K562 (cell line): Measurements from ENCODE around the gene NT5C3B. TPM values are rescaled to one million over a fixed set of nuclear protein-coding genes. Genes with fewer than 3 reads are reported as not detected.

Experiments
- BACH1 ChIP-seq: fragments of 200-800 bp; sonication (Bioruptor generic); IDR thresholded peaks from 2 replicates; pipeline ENCODE4 v1.6.1; 2016; ENCODE audit warnings: missing genetic modification characterization, missing compliant biosample characterization
- EP300 ChIP-seq: IDR thresholded peaks from 2 replicates; pipeline ENCODE4 v1.6.1; 2012; ENCODE audit warnings: low read length, improper control_type of control experiment
- GTF3C2 ChIP-seq: IDR thresholded peaks from 3 replicates; pipeline ENCODE4 v1.6.1; 2011; ENCODE audit warnings: borderline replicate concordance, mild to moderate bottlenecking, moderate library complexity; ENCODE audit not compliant: insufficient read length; ENCODE audit errors: extremely low read depth
- HDAC2 ChIP-seq: fragments of 450-650 bp; IDR thresholded peaks from 2 replicates; pipeline ENCODE4 v1.6.1; 2016; ENCODE audit warnings: mild to moderate bottlenecking
- ILK ChIP-seq: fragments of 450-650 bp; IDR thresholded peaks from 2 replicates; pipeline ENCODE4 v1.6.1; 2016; ENCODE audit warnings: missing genetic modification characterization, low read depth, mild to moderate bottlenecking, missing compliant biosample characterization, moderate library complexity, borderline replicate concordance
- JUND ChIP-seq, 2 experiments: IDR thresholded peaks; 2 replicates in 1 of 2; 3 replicates in 1 of 2; pipeline ENCODE4 v1.6.1; 2011; ENCODE audit warnings: borderline replicate concordance in 2 of 2, low read depth in 2 of 2, low read length in 2 of 2, improper control_type of control experiment in 1 of 2, missing biosample characterization in 1 of 2, missing genetic modification characterization in 1 of 2, missing genetic modification reagents in 1 of 2
- MBD1 ChIP-seq: fragments of 250-450 bp; sonication (Bioruptor Pico); IDR thresholded peaks from 2 replicates; pipeline ENCODE4 v1.8.0; 2022; ENCODE audit warnings: inconsistent platforms
- MXD1 ChIP-seq: fragments of 250-450 bp; sonication (Bioruptor Pico); IDR thresholded peaks from 2 replicates; pipeline ENCODE4 v1.8.0; 2021; ENCODE audit warnings: borderline replicate concordance, mild to moderate bottlenecking, moderate library complexity; ENCODE audit not compliant: poor library complexity, severe bottlenecking
- NR4A1 ChIP-seq, 2 experiments: fragments of 250-450 bp in 1 of 2; fragments of 450-650 bp in 1 of 2; sonication (Bioruptor Pico) in 1 of 2; IDR thresholded peaks; 2 replicates each; pipeline versions ENCODE4 v1.4.0 to v1.6.1; 2016 to 2020; ENCODE audit warnings: mild to moderate bottlenecking in 2 of 2, missing compliant biosample characterization in 1 of 2, missing genetic modification characterization in 1 of 2, moderate library complexity in 1 of 2
- NRF1 ChIP-seq, 2 experiments: fragments of 450-650 bp; IDR thresholded peaks in 1 of 2; conservative IDR thresholded peaks in 1 of 2; 2 replicates each; pipeline ENCODE4 v1.6.1; 2014; ENCODE audit warnings: mild to moderate bottlenecking in 2 of 2
- PHF8 ChIP-seq: fragments of 200-600 bp; sonication (generic); IDR thresholded peaks from 2 replicates; pipeline ENCODE4 v1.6.1; 2012; ENCODE audit warnings: mixed run types, mild to moderate bottlenecking, inconsistent platforms, low read length, moderate library complexity, borderline replicate concordance
- RBM14 ChIP-seq: fragments of 200-400 bp; formaldehyde crosslinking; IDR thresholded peaks from 2 replicates; pipeline ENCODE4 v1.6.1; 2018; ENCODE audit warnings: low read depth, mild to moderate bottlenecking, low read length, moderate library complexity, borderline replicate concordance; ENCODE audit not compliant: insufficient read depth
- RUNX1 ChIP-seq: sonication (generic); IDR thresholded peaks from 2 replicates; pipeline ENCODE4 v1.6.1; 2016; ENCODE audit warnings: antibody characterized with exemption, low read depth
- TCF15 ChIP-seq: fragments of 250-450 bp; sonication (Bioruptor Pico); IDR thresholded peaks from 2 replicates; pipeline ENCODE4 v1.8.0; 2022; ENCODE audit warnings: moderate library complexity, mild to moderate bottlenecking, inconsistent platforms
- TCF3 ChIP-seq: sonication (generic); formaldehyde crosslinking; IDR thresholded peaks from 2 replicates; pipeline ENCODE4 v1.4.0; 2020; ENCODE audit warnings: mild to moderate bottlenecking, missing genetic modification reagents
- ZBTB9 ChIP-seq: fragments of 450-650 bp; formaldehyde crosslinking; IDR thresholded peaks from 2 replicates; pipeline ENCODE4 v1.4.0; 2020; ENCODE audit warnings: mild to moderate bottlenecking, moderate library complexity
- ZNF263 ChIP-seq: sonication (generic); formaldehyde crosslinking; IDR thresholded peaks from 2 replicates; pipeline ENCODE4 v1.8.0; 2022; ENCODE audit warnings: mild to moderate bottlenecking, missing genetic modification reagents, borderline replicate concordance
- polyA plus RNA-seq, 8 experiments: library from polyadenylated mRNA; depleted of rRNA in 4 of 8; stranded (reverse) in 5 of 8; unstranded in 3 of 8; fragments of >200 nt; fragmentation: Nextera tagmentation in 2 of 8; fragmentation: Illumina TruSeq in 1 of 8; extraction: Ambion mirVana in 2 of 8; extraction: Trizol in 1 of 8; gene quantifications; 2 replicates each; pipeline versions ENCODE4 v1.2.1 to v1.2.3, GENCODE V29; 2011 to 2014; ENCODE audit warnings: inconsistent platforms in 1 of 8, missing spikeins in 1 of 8
- total RNA-seq, 7 experiments: library from RNA; depleted of rRNA in 6 of 7; stranded (reverse); fragments of >200 nt in 6 of 7; fragmentation: Illumina TruSeq in 2 of 7; extraction: Trizol in 2 of 7; gene quantifications; 2 replicates each; pipeline versions ENCODE4 v1.2.1 to v1.2.3, GENCODE V29; 2011 to 2021; ENCODE audit warnings: low replicate concordance in 1 of 7

The NT5C3B gene
- total and polyA plus RNA-seq, 9 of the 15 experiments (the other 6 are each of a cell fraction or from before 2014, with no cell fraction given), result 2.0 to 166 (median 85.0) TPM

- TF ChIP-seq MXD1 (CRISPR knock-in tag) (no peak), RBM14 (no peak), PHF8 (peak; percentile 43; the same call in 1 of the 2 replicates), GTF3C2 (no peak), MBD1 (CRISPR knock-in tag) (no peak), ZBTB9 (CRISPR knock-in tag) (no peak), HDAC2 (peak; percentile 75; the same call in 1 of the 2 replicates), ZNF263 (CRISPR knock-in tag) (no peak), TCF3 (CRISPR knock-in tag) (peak; percentile 50), TCF15 (0 out of 2 replicates have a peak, but pooled peaks have one; percentile 25), JUND (IDR thresholded peaks at IDR 0.05; ENCODE audit: borderline replicate concordance, low read depth, low read length) (peak; percentile 35), JUND (tag; IDR thresholded peaks at IDR 0.05; ENCODE audit: borderline replicate concordance, low read depth, low read length) (no peak; the same call in 2 of the 3 replicates), NRF1 (conservative IDR thresholded peaks at IDR 0.05 in 1 of 2, IDR thresholded peaks at IDR 0.05 in 1 of 2) (peak; percentile 38 to 43; a peak in 3 of 4 replicates), NR4A1 (CRISPR knock-in tag; IDR thresholded peaks at IDR 0.05) (no peak), NR4A1 (tag; IDR thresholded peaks at IDR 0.05) (0 out of 2 replicates have a peak, but pooled peaks have one; percentile 71), RUNX1 (0 out of 2 replicates have a peak, but pooled peaks have one; percentile 21), EP300 (peak; percentile 66; the same call in 1 of the 2 replicates), ILK (tag) (no peak), BACH1 (tag) (peak; percentile 53; the same call in 1 of the 2 replicates)
These were observed 42.9 kb downstream of the NT5C3B start (continued) for GRCh38 chr17:41792845-41793783.
